ENCODE results near the gene AHSG.

DNA sequence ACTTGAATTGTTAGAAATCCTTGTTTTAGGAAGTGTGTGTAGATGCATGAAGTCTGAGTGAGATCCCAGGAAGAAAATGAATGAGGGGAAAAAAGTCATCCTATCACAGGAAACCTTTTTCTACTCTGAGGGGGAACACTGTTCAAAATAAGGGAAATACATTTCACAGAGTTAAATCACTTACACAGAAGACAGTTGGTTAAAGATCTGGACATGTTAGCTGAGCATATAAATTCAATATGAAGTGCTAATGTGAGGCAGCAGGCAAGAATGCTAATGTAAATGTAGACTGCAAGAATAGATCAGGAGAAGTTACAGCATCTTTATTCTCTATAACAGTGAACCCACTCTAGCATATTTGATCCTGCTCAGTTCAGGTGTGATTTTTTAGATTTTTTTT, 48.3 kb upstream of the AHSG start:
- TF ChIP-seq, protein P1, sequence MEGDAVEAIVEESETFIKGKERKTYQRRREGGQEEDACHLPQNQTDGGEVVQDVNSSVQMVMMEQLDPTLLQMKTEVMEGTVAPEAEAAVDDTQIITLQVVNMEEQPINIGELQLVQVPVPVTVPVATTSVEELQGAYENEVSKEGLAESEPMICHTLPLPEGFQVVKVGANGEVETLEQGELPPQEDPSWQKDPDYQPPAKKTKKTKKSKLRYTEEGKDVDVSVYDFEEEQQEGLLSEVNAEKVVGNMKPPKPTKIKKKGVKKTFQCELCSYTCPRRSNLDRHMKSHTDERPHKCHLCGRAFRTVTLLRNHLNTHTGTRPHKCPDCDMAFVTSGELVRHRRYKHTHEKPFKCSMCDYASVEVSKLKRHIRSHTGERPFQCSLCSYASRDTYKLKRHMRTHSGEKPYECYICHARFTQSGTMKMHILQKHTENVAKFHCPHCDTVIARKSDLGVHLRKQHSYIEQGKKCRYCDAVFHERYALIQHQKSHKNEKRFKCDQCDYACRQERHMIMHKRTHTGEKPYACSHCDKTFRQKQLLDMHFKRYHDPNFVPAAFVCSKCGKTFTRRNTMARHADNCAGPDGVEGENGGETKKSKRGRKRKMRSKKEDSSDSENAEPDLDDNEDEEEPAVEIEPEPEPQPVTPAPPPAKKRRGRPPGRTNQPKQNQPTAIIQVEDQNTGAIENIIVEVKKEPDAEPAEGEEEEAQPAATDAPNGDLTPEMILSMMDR (IDR thresholded peaks at IDR 0.05 in 8 of 11, conservative IDR thresholded peaks at IDR 0.05 in 3 of 11), result no peak
- TF ChIP-seq POLR2A (IDR thresholded peaks at IDR 0.05) (no peak), POLR2AphosphoS5 (IDR thresholded peaks at IDR 0.05) (no peak)
